Endothelial cell of umbilical vein (primary cell): ENCODE measurements around the gene BHLHE41. TPM values are rescaled to one million over a fixed set of nuclear protein-coding genes. Genes with fewer than 3 reads are reported as not detected.

Source experiments
- BruUV-seq: library from RNA; stranded (reverse); fragments of 400-500 nt; replicated peaks from 2 replicates; lab custom pipeline; 2021; lab: Mats Ljungman, UMichigan
- CTCF ChIA-PET: fragments of 300-600, 350-600 bp; sonication (Branson Sonifier 250); formaldehyde crosslinking; loops from one replicate; lab custom pipeline; 2021; ENCODE audit warnings: antibody characterized with exemption, inconsistent platforms; lab: Charles Lee
- POLR2A ChIA-PET: fragments of 300-600, 350-600 bp; sonication (Branson Sonifier 250); formaldehyde crosslinking; loops from one replicate; lab custom pipeline; 2021; ENCODE audit warnings: antibody characterized with exemption, inconsistent platforms; lab: Charles Lee
- DNase-seq: peaks from one replicate; pipeline ENCODE4 v3.0.0-alpha.2; 2011; ENCODE audit warnings: low read depth, low spot score
- FAIRE-seq: peaks from 2 replicates; lab custom pipeline; 2011; peaks lifted over from hg19 to GRCh38; lab: Jason Lieb, UNC
- H2AFZ ChIP-seq: 2 replicates; pipeline ENCODE4 v1.6.0; 2012; ENCODE audit warnings: low read depth, low read length, control low read depth, inconsistent platforms
- H3K27ac ChIP-seq: 2 replicates; pipeline ENCODE4 v1.5.1; 2011; ENCODE audit warnings: low read depth, mild to moderate bottlenecking, control low read depth, low read length, moderate library complexity; ENCODE audit not compliant: insufficient read depth
- H3K27me3 ChIP-seq, 2 experiments: 2 replicates each; pipeline versions ENCODE4 v1.6.0 to v1.6.1; 2011; ENCODE audit warnings: low read length in 2 of 2, mixed read lengths in 1 of 2; ENCODE audit not compliant: control insufficient read depth in 2 of 2, insufficient read depth in 2 of 2
- H3K36me3 ChIP-seq, 2 experiments: 2 replicates in 1 of 2; 3 replicates in 1 of 2; pipeline ENCODE4 v1.5.1; 2011; ENCODE audit warnings: low read length in 2 of 2, mild to moderate bottlenecking in 1 of 2, moderate library complexity in 1 of 2; ENCODE audit not compliant: control insufficient read depth in 2 of 2, insufficient read depth in 2 of 2; ENCODE audit errors: extremely low read depth in 1 of 2
- H3K4me1 ChIP-seq: 3 replicates; pipeline ENCODE4 v1.5.1; 2011; ENCODE audit warnings: mild to moderate bottlenecking, low read length; ENCODE audit not compliant: control insufficient read depth, insufficient read depth; ENCODE audit errors: extremely low read depth
- H3K4me2 ChIP-seq: 2 replicates; pipeline ENCODE4 v1.6.1; 2011; ENCODE audit warnings: low read length, control low read depth, mixed read lengths; ENCODE audit not compliant: insufficient read depth
- H3K4me3 ChIP-seq, 3 experiments: fragments of 200-600 bp in 1 of 3; sonication (generic), shearing (Covaris generic) in 1 of 3; replicated peaks in 1 of 3; 2 replicates each; pipeline ENCODE4 v1.5.1; 2011 to 2016; ENCODE audit warnings: control low read depth in 3 of 3, low read length in 3 of 3, mild to moderate bottlenecking in 2 of 3, inconsistent platforms in 1 of 3, low read depth in 1 of 3, moderate library complexity in 1 of 3; ENCODE audit not compliant: insufficient read depth in 1 of 3
- H3K79me2 ChIP-seq: 2 replicates; pipeline ENCODE4 v1.6.0; 2012; ENCODE audit warnings: low read length, inconsistent platforms; ENCODE audit not compliant: control insufficient read depth, insufficient read depth
- H3K9ac ChIP-seq: replicated peaks from 2 replicates; pipeline ENCODE3; 2011; ENCODE audit warnings: low read length, control low read depth; ENCODE audit not compliant: insufficient read depth; ENCODE audit errors: extremely low read depth
- H3K9me1 ChIP-seq: replicated peaks from 3 replicates; pipeline ENCODE4 v1.6.0; 2011; ENCODE audit warnings: mild to moderate bottlenecking, low read length; ENCODE audit not compliant: control insufficient read depth, insufficient read depth; ENCODE audit errors: extremely low read depth
- H3K9me3 ChIP-seq: replicated peaks from 2 replicates; pipeline ENCODE4 v1.5.1; 2012; ENCODE audit warnings: low read length, inconsistent platforms; ENCODE audit not compliant: control insufficient read depth, insufficient read depth
- H4K20me1 ChIP-seq: replicated peaks from 2 replicates; pipeline ENCODE3; 2011; ENCODE audit warnings: mild to moderate bottlenecking, low read length; ENCODE audit not compliant: control insufficient read depth, insufficient read depth; ENCODE audit errors: extremely low read depth
- EZH2 ChIP-seq: IDR thresholded peaks from 2 replicates; pipeline ENCODE4 v1.6.1; 2012; ENCODE audit warnings: borderline replicate concordance, low read depth, mild to moderate bottlenecking, moderate library complexity, low read length, inconsistent platforms; ENCODE audit not compliant: severe bottlenecking
- GATA2 ChIP-seq: IDR thresholded peaks from 2 replicates; pipeline ENCODE4 v1.7.0; 2011; ENCODE audit warnings: low read depth, mild to moderate bottlenecking, moderate library complexity, mixed read lengths, low read length; ENCODE audit not compliant: insufficient read length, insufficient read depth
- JUN ChIP-seq: IDR thresholded peaks from 2 replicates; pipeline ENCODE4 v1.6.1; 2011; ENCODE audit warnings: borderline replicate concordance, low read depth; ENCODE audit not compliant: insufficient read length, insufficient read depth
- MYC ChIP-seq: IDR thresholded peaks from one replicate; pipeline ENCODE4 v1.6.1; 2011; ENCODE audit warnings: mild to moderate bottlenecking, low read depth, low read length
- POLR2A ChIP-seq: IDR thresholded peaks from 2 replicates; pipeline ENCODE4 v1.6.1; 2012; ENCODE audit warnings: low read depth, mild to moderate bottlenecking, control low read depth, low read length
- POLR2AphosphoS5 ChIP-seq: IDR thresholded peaks from 2 replicates; pipeline ENCODE4 v1.6.1; 2012; ENCODE audit warnings: low read depth, mild to moderate bottlenecking, control low read depth, low read length, moderate library complexity; ENCODE audit not compliant: insufficient read depth
- dilution Hi-C: fragments of 300-500 bp; cut with MboI; formaldehyde crosslinking; loops from one replicate; pipeline ENCODE4 v1.15.0; 2019; ENCODE audit warnings: low sequenced_read_pairs; ENCODE audit not compliant: extremely low pct_ligation_motif_present
- intact Hi-C: fragments of 100-400 bp; cut with micrococcal nuclease; formaldehyde crosslinking; loops from one replicate; pipeline ENCODE4 v1.10.0; 2022
- polyA plus RNA-seq, 4 experiments: library from polyadenylated mRNA; depleted of rRNA in 3 of 4; stranded (reverse) in 3 of 4; unstranded in 1 of 4; fragments of >200 nt; gene quantifications; 2 replicates each; pipeline versions ENCODE4 v1.2.1 to v1.2.3, GENCODE V29; 2011 to 2012; ENCODE audit warnings: missing spikeins in 1 of 4
- total RNA-seq: library from RNA; stranded (reverse); gene quantifications from 2 replicates; pipeline ENCODE4 v1.2.3, GENCODE V29; 2021

BHLHE41 gene
- total and polyA plus RNA-seq, 2 donors (not counting 3 experiments of a cell fraction or from before 2014, with no cell fraction given) = 0.12 to 0.24 TPM

DNA sequence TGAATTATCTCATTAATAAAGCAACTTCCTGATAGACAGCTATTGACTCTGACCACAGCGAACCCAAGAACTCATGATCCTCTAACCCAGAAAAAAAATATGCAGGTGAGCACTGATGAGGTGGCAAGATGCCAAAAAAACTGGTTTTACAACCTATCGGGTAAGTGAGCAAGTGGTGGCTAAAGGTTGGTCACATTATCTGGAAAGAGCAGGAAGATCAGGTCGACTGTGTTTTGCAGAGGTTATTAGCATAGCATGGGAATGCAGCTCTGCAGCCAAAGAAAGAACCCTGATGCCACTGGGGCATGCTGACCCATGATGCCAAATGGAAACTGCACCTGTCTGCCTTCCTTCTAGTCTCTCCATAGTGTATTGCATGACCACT is 23.5 kb downstream of the BHLHE41 start:
- Histone ChIP-seq H3K79me2 (no peaks in the 10 kb centered on the region), H3K27ac (no peak overlapping the region), H3K27me3 (no peaks in the 10 kb centered on the region), H3K9me1 (no peaks in the 10 kb centered on the region), H2AFZ (no peak overlapping the region), H3K4me1 (no peaks in the 10 kb centered on the region), H3K9me3 (no peaks in the 10 kb centered on the region), H3K36me3 (no peaks in the 10 kb centered on the region), H4K20me1 (no peaks in the 10 kb centered on the region), H3K4me2 (no peak overlapping the region), H3K4me3 (no peak overlapping the region), H3K9ac (no peak overlapping the region)
- no TSS peak for BruUV-seq
- dilution Hi-C loops = no loop called here
- DNase-seq (no peak), FAIRE-seq (no peak)
- CTCF ChIA-PET = interaction anchor here (1.2 to 1.3 kb wide), 2 partner anchors 18 to 217 kb away, joined by 3 to 5 read pairs; no protein-coding TSS in a partner anchor
- TF ChIP-seq POLR2A (no peak), POLR2AphosphoS5 (no peak), MYC (no peak), GATA2 (no peak), EZH2 (no peak)
- POLR2A ChIA-PET = no interaction called here
- intact Hi-C loops = no loop called here

DNA sequence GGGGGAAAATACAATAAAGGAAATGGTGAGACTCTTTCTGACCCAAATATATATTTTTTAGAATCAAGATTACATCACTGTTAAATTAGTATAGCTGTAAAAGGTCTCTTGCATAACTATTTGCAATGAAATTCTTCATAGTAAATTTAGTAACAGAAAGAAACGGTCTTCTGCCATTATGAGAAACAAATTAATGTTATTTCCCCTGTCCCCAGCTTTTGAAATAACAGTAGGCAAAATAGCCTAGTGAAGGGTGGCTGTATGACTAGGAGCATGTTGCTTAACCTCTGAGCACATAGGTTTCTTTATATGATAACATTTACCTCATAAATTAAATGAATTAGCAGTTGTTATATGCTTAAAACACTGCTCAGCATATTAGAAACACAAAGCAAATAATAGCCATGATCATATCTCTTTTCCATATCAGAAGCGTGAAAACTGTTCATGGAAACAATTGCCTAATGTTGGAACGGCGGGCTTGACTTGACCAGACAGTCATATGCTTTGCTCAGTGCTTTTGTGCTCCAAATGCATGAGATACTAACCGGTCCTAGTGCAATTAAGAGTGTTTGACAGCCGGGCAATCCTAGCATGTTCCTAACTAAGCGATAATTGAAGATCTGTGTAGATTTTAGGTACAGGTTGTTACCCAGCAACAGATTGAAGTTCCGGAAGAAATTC is 24.0 kb downstream of the BHLHE41 start:
- H3K9ac ChIP-seq = no peak overlapping the region
- H3K36me3 ChIP-seq = no peaks in the 10 kb centered on the region
- ChIA-PET POLR2A (no interaction called here), CTCF (interaction anchor here (1.1 to 1.3 kb wide), 2 partner anchors 18 to 217 kb away, joined by 3 read pairs; no protein-coding TSS in a partner anchor)
- H3K4me1 ChIP-seq = no peaks in the 10 kb centered on the region
- intact Hi-C loops = no loop called here
- H3K4me2 ChIP-seq = no peak overlapping the region
- no peaks in the 10 kb centered on the region for H3K27me3 ChIP-seq
- H3K79me2 ChIP-seq = no peaks in the 10 kb centered on the region
- no peak for TF ChIP-seq JUN
- no peak overlapping the region for H3K4me3 ChIP-seq
- H2AFZ ChIP-seq = no peak overlapping the region
- H4K20me1 ChIP-seq = no peaks in the 10 kb centered on the region
- no peak for FAIRE-seq
- no peaks in the 10 kb centered on the region for H3K9me3 ChIP-seq
- no TSS peak for BruUV-seq
- no peak overlapping the region for H3K27ac ChIP-seq
- dilution Hi-C loops = no loop called here
- DNase-seq = no peak
- H3K9me1 ChIP-seq = no peaks in the 10 kb centered on the region
